H9 (cell line): Measurements from ENCODE around the gene C9orf72. TPM values are rescaled to one million over a fixed set of nuclear protein-coding genes. Genes with fewer than 3 reads are reported as not detected.

Source experiments
- DNase-seq: peaks from one replicate; pipeline ENCODE4 v3.0.0-alpha.2; 2017
- H2AFZ ChIP-seq: one replicate; pipeline ENCODE4 v1.6.1; 2013; ENCODE audit warnings: mild to moderate bottlenecking, low read length, control low read depth, moderate library complexity
- H2AK5ac ChIP-seq: 2 replicates; pipeline ENCODE4 v1.6.1; 2013; ENCODE audit warnings: low read length, control low read depth, mixed read lengths; ENCODE audit not compliant: insufficient read length
- H2BK120ac ChIP-seq: one replicate; pipeline ENCODE4 v1.6.1; 2013; ENCODE audit warnings: low read depth, mild to moderate bottlenecking, low read length, control low read depth, inconsistent platforms; ENCODE audit not compliant: poor library complexity, severe bottlenecking
- H2BK12ac ChIP-seq: 2 replicates; pipeline ENCODE4 v1.6.1; 2013; ENCODE audit warnings: low read length, control low read depth, mixed read lengths, low read depth; ENCODE audit not compliant: insufficient read length
- H2BK15ac ChIP-seq: 2 replicates; pipeline ENCODE4 v1.6.1; 2013; ENCODE audit warnings: low read depth, low read length, control low read depth
- H2BK20ac ChIP-seq: one replicate; pipeline ENCODE4 v1.6.1; 2013; ENCODE audit warnings: low read depth, mild to moderate bottlenecking, low read length, control low read depth, inconsistent platforms; ENCODE audit not compliant: poor library complexity, severe bottlenecking
- H2BK5ac ChIP-seq: 2 replicates; pipeline ENCODE4 v1.6.1; 2013; ENCODE audit warnings: low read length, control low read depth, mixed read lengths; ENCODE audit not compliant: insufficient read length
- H3K14ac ChIP-seq: 2 replicates; pipeline ENCODE4 v1.6.1; 2013; ENCODE audit warnings: low read length, control low read depth; ENCODE audit not compliant: insufficient read depth
- H3K18ac ChIP-seq: 2 replicates; pipeline ENCODE4 v1.6.1; 2013; ENCODE audit warnings: low read depth, mild to moderate bottlenecking, mixed read lengths, low read length, control low read depth; ENCODE audit not compliant: insufficient read length
- H3K23ac ChIP-seq: 2 replicates; pipeline ENCODE4 v1.6.1; 2013; ENCODE audit warnings: low read length, control low read depth, mixed read lengths, low read depth; ENCODE audit not compliant: insufficient read length
- H3K23me2 ChIP-seq: 2 replicates; pipeline ENCODE4 v1.6.1; 2013; ENCODE audit warnings: low read depth, mild to moderate bottlenecking, mixed read lengths, low read length, control low read depth; ENCODE audit not compliant: insufficient read length, poor library complexity, severe bottlenecking
- H3K27ac ChIP-seq: 2 replicates; pipeline ENCODE4 v1.5.1; 2013; ENCODE audit warnings: low read length, control low read depth, mixed read lengths, low read depth; ENCODE audit not compliant: insufficient read length
- H3K27me3 ChIP-seq: 2 replicates; pipeline ENCODE4 v1.6.1; 2013; ENCODE audit warnings: low read length, control low read depth, inconsistent platforms; ENCODE audit not compliant: insufficient read depth
- H3K4ac ChIP-seq: 2 replicates; pipeline ENCODE4 v1.6.1; 2013; ENCODE audit warnings: low read depth, mild to moderate bottlenecking, control low read depth, inconsistent platforms, low read length, moderate library complexity
- H3K4me1 ChIP-seq: 2 replicates; pipeline ENCODE4 v1.6.1; 2013; ENCODE audit warnings: low read length, control low read depth, inconsistent platforms; ENCODE audit not compliant: insufficient read depth
- H3K4me2 ChIP-seq: 2 replicates; pipeline ENCODE4 v1.6.1; 2013; ENCODE audit warnings: low read length, control low read depth, mixed read lengths; ENCODE audit not compliant: insufficient read length, insufficient read depth
- H3K56ac ChIP-seq: 2 replicates; pipeline ENCODE4 v1.6.1; 2013; ENCODE audit warnings: low read depth, mild to moderate bottlenecking, mixed read lengths, low read length, control low read depth; ENCODE audit not compliant: insufficient read length
- H3K79me1 ChIP-seq: 2 replicates; pipeline ENCODE4 v1.6.1; 2013; ENCODE audit warnings: low read depth, mild to moderate bottlenecking, moderate library complexity, low read length, control low read depth, inconsistent platforms; ENCODE audit not compliant: insufficient read depth, poor library complexity, severe bottlenecking
- H3K79me2 ChIP-seq: 2 replicates; pipeline ENCODE4 v1.6.1; 2013; ENCODE audit warnings: low read length, control low read depth, inconsistent platforms; ENCODE audit not compliant: insufficient read depth
- H3K9ac ChIP-seq: 2 replicates; pipeline ENCODE4 v1.6.1; 2013; ENCODE audit warnings: low read length, control low read depth, mixed read lengths; ENCODE audit not compliant: insufficient read length; ENCODE audit errors: extremely low read depth
- H3K9me3 ChIP-seq: one replicate; pipeline ENCODE4 v1.6.1; 2013; ENCODE audit warnings: low read depth, low read length, inconsistent platforms; ENCODE audit not compliant: control insufficient read depth
- H3T11ph ChIP-seq: one replicate; pipeline ENCODE4 v1.6.1; 2013; ENCODE audit warnings: mild to moderate bottlenecking, low read length, control low read depth, inconsistent platforms
- H4K20me1 ChIP-seq: one replicate; pipeline ENCODE4 v1.6.1; 2013; ENCODE audit not compliant: control insufficient read depth, insufficient read length, insufficient read depth
- H4K5ac ChIP-seq: 2 replicates; pipeline ENCODE4 v1.6.1; 2013; ENCODE audit warnings: low read depth, mild to moderate bottlenecking, mixed read lengths, low read length, control low read depth; ENCODE audit not compliant: insufficient read length
- H4K8ac ChIP-seq: replicated peaks from 2 replicates; pipeline ENCODE4 v1.6.1; 2013; ENCODE audit warnings: low read length, control low read depth, mixed read lengths, low read depth; ENCODE audit not compliant: insufficient read length
- H4K91ac ChIP-seq: 2 replicates; pipeline ENCODE4 v1.6.1; 2013; ENCODE audit warnings: low read depth, mild to moderate bottlenecking, moderate library complexity, mixed read lengths, low read length, control low read depth; ENCODE audit not compliant: insufficient read length
- H3K27ac Mint-ChIP-seq, 3 experiments: 2 replicates in 2 of 3; 3 replicates in 1 of 3; pipeline ENCODE4 v1.8.0; 2020 to 2021; ENCODE audit warnings: mixed read lengths in 3 of 3, mild to moderate bottlenecking in 1 of 3, moderate library complexity in 1 of 3
- H3K27me3 Mint-ChIP-seq: 2 replicates; pipeline ENCODE4 v1.8.0; 2021; ENCODE audit warnings: low read depth, mild to moderate bottlenecking, moderate library complexity, mixed read lengths
- H3K36me3 Mint-ChIP-seq, 3 experiments: 2 replicates in 2 of 3; 3 replicates in 1 of 3; pipeline ENCODE4 v1.8.0; 2020 to 2021; ENCODE audit warnings: low read depth in 3 of 3, mixed read lengths in 3 of 3; ENCODE audit not compliant: insufficient read depth in 1 of 3
- H3K4me1 Mint-ChIP-seq, 2 experiments: 2 replicates each; pipeline ENCODE4 v1.8.0; 2020; ENCODE audit warnings: mixed read lengths in 2 of 2
- H3K4me3 Mint-ChIP-seq, 2 experiments: 2 replicates in 1 of 2; 3 replicates in 1 of 2; pipeline ENCODE4 v1.8.0; 2020 to 2021; ENCODE audit warnings: mild to moderate bottlenecking in 2 of 2, mixed read lengths in 2 of 2, moderate library complexity in 1 of 2
- H3K9me3 Mint-ChIP-seq, 2 experiments: 2 replicates in 1 of 2; 3 replicates in 1 of 2; pipeline ENCODE4 v1.8.0; 2020; ENCODE audit warnings: mild to moderate bottlenecking in 2 of 2, mixed read lengths in 2 of 2, moderate library complexity in 1 of 2
- CTCF ChIP-seq: fragments of 200-600 bp; sonication (generic); conservative IDR thresholded peaks from 3 replicates; pipeline ENCODE4 v1.8.0; 2021; ENCODE audit warnings: antibody characterized with exemption, mild to moderate bottlenecking
- WGBS: extraction: QIAGEN DNeasy Blood & Tissue Kit; methylation state at CpG from one replicate; pipeline ENCODE4 v1.1.7; 2013; ENCODE audit warnings: missing lambda C conversion rate, low lambda C conversion rate, mixed read lengths; ENCODE audit not compliant: insufficient read length; ENCODE audit errors: extremely low coverage; 5-methylcytosine and 5-hydroxymethylcytosine counted together
- total RNA-seq: library from RNA; stranded (reverse); gene quantifications from 2 replicates; pipeline ENCODE4 v1.2.1, GENCODE V29; 2021

Gene C9orf72
- total RNA-seq, 1 experiment from 2014 or later = 17.0 TPM

- Histone ChIP-seq H2BK12ac (no peak overlapping the region), H4K5ac (no peak overlapping the region), H3K56ac (no peak overlapping the region), H2AFZ (no peak overlapping the region), H3K79me2 (no peaks in the 10 kb centered on the region), H3T11ph (no peak overlapping the region), H3K4ac (no peak overlapping the region), H2BK120ac (no peak overlapping the region), H4K20me1 (no peaks in the 10 kb centered on the region), H3K23me2 (no peaks in the 10 kb centered on the region), H3K9me3 (no peaks in the 10 kb centered on the region), H3K9ac (no peak overlapping the region), H2AK5ac (no peak overlapping the region), H3K27me3 (no peaks in the 10 kb centered on the region), H3K4me1 (no peaks in the 10 kb centered on the region), H2BK15ac (no peak overlapping the region), H3K4me2 (no peak overlapping the region), H4K91ac (no peak overlapping the region), H3K18ac (no peak overlapping the region), H4K8ac (no peak overlapping the region), H3K27ac (no peak overlapping the region), H3K14ac (no peak overlapping the region), H2BK20ac (no peak overlapping the region), H3K79me1 (no peaks in the 10 kb centered on the region), H2BK5ac (no peak overlapping the region), H3K23ac (no peak overlapping the region)
- no CpG with 5 or more reads among the region's 4 CpGs for WGBS
- Mint-ChIP-seq H3K27ac (no peak overlapping the region), H3K27me3 (no peaks in the 10 kb centered on the region), H3K4me3 (no peak overlapping the region), H3K9me3 (no peaks in the 10 kb centered on the region), H3K36me3 (no peaks in the 10 kb centered on the region), H3K4me1 (no peaks in the 10 kb centered on the region)
- DNase-seq = no peak
- no peak for TF ChIP-seq CTCF
These were observed 44.8 kb upstream of the C9orf72 start for GRCh38 chr9:27618066-27618465.
